ENCODE results near the gene ZNF853.
"Not testable (repeated sequence)": the region's sequence is repeated elsewhere in the genome, so short reads cannot be mapped to it uniquely, and the experiment has no call there.

ZNF853 gene

GRCh38 chr7:6655636-6656385 is 40.4 kb downstream of the ZNF853 start:
- TF ChIP-seq CTCF (IDR thresholded peaks at IDR 0.05; ENCODE audit: extremely low read depth, missing control alignments), result no peak
- DNase-seq (ENCODE audit: low spot score), result peak; percentile 22

- no peak for DNase-seq (ENCODE audit: low spot score)
- no peak for TF ChIP-seq CTCF (IDR thresholded peaks at IDR 0.05; ENCODE audit: extremely low read depth, missing control alignments)
Observed at GRCh38 chr7:6656413-6656812, 41.0 kb downstream of the ZNF853 start.

GRCh38 chr7:6658618-6659345 is 43.4 kb downstream of the ZNF853 start:
- DNase-seq (ENCODE audit: low spot score), result peak; percentile 23
- TF ChIP-seq CTCF (IDR thresholded peaks at IDR 0.05; ENCODE audit: extremely low read depth, missing control alignments), result no peak

GRCh38 chr7:6670851-6671250 is 55.4 kb downstream of the ZNF853 start:
- DNase-seq (ENCODE audit: low spot score), result not testable (repeated sequence)
